ENCODE data around the gene ATP2C2.

Gene ATP2C2

DNA sequence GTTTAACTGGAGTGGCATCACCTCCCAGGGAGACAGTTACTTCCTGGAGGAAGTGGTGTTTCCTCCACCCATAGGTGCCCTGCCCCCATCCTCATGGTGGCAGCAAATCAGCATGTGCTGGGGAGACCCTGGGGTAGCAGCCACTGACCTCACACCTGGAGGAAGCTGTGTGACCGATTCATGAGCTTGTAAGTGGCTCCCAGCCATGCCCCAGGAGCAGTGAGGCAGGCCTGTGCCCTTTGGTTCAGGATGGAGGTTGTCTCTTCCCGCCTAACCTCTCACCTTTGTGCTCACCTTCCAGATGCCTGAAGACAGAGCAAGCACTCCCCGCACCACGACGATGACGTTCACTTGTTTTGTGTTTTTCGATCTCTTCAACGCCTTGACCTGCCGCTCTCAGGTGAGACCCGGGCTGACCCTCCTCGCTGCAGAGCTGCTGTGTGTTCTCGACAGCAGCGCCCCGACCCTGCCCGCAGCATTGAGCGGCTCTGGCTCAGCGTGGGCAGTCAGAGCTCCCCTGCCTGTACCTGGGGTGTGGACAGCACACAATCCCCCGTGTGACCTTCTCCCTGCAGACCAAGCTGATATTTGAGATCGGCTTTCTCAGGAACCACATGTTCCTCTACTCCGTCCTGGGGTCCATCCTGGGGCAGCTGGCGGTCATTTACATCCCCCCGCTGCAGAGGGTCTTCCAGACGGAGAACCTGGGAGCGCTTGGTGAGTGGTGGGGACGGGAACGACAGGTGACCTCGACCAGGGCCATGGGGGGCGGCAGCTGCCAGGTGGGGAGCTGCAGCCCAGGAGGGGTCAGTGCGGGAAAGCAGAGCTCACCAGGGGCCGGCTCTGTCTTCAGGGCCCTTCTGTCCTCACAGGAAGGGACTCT, 93.3 kb downstream of the ATP2C2 start:
- Histone ChIP-seq H3K4me3 (ENCODE audit: low read length) (no peak overlapping the region), H3K9me3 (ENCODE audit: control insufficient read depth, low read depth, low read length) (no peaks in the 10 kb centered on the region), H3K27me3 (ENCODE audit: control insufficient read depth, insufficient read depth, low read length) (no peaks in the 10 kb centered on the region), H3K4me1 (ENCODE audit: control insufficient read depth, low read depth, low read length) (no peaks in the 10 kb centered on the region), H3K9ac (ENCODE audit: low read length) (no peak overlapping the region), H3K27ac (ENCODE audit: low read length) (no peak overlapping the region), H3K36me3 (ENCODE audit: control insufficient read depth, low read depth, low read length) (no peaks in the 10 kb centered on the region)

DNA sequence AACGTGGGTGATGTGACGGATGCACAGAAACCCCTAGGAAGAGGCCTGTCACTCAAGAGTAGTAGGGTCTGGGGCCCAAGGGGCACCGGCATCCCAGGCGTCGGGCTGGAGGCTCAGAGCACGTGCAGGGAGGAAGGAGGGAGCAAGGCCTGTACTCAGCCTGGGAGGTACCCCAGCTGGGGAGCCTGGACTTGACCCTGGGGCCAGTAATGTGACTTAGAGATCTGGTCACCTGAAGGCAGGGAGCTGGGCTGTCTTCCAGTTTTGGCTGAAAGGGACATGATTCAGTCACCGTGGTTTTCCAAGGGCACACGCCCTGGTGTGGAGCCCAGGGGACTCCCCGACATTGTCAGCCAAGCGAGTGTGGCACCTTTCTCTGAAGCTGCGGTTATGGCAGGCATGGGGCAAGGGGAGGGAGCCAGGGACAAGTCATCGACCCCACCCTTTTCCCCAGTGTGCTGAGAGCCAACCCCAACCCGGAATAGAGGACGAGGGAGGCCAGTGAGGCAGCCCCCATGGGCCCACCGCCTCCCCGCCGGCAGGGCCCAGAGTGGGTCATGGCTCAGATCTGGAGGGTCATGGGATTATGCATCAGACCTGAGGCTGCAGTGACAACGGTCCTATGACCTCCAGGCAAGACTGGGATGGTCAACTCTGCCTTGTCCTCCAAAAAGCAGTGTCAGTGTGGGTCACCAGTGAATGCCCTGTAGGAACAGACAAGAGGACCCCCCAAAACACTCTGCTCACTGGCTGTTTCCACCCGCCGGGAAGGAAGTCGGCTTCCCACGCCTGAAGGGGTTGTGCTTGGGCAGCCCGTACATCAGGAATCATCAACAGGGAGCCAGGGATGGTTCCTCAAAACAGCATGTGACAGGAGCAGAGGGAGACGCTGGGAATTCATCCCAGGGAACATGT, 94.2 kb downstream of the ATP2C2 start:
- no peak overlapping the region for H3K4me3 ChIP-seq (ENCODE audit: low read length)
- no peaks in the 10 kb centered on the region for H3K9me3 ChIP-seq (ENCODE audit: control insufficient read depth, low read depth, low read length)
- H3K36me3 ChIP-seq (ENCODE audit: control insufficient read depth, low read depth, low read length) = no peaks in the 10 kb centered on the region
- H3K9ac ChIP-seq (ENCODE audit: low read length) = no peak overlapping the region
- H3K27ac ChIP-seq (ENCODE audit: low read length) = no peak overlapping the region
- H3K4me1 ChIP-seq (ENCODE audit: control insufficient read depth, low read depth, low read length) = no peaks in the 10 kb centered on the region
- H3K27me3 ChIP-seq (ENCODE audit: control insufficient read depth, insufficient read depth, low read length) = no peaks in the 10 kb centered on the region

DNA sequence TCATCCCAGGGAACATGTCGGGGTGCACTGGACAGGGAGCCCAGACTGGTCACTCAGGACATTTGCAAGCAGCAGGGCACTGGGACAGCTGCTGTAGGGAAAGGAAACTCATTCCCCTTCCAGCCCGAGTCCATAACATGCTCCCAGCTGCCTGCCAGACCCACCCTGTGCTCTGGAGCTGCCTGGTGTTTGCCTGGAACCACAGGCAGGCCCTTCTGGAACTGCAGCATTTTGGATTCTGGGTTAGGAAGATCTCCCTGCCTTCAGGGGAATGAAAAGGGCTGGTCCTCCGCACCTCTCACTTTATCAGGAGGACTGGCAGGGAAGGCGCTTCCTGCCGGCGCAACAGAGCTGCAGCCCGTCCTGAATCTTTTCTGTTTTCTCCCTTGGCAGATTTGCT, 94.9 kb downstream of the ATP2C2 start:
- no peaks in the 10 kb centered on the region for H3K27me3 ChIP-seq (ENCODE audit: control insufficient read depth, insufficient read depth, low read length)
- H3K9me3 ChIP-seq (ENCODE audit: control insufficient read depth, low read depth, low read length) = no peaks in the 10 kb centered on the region
- H3K4me3 ChIP-seq (ENCODE audit: low read length) = no peak overlapping the region

DNA sequence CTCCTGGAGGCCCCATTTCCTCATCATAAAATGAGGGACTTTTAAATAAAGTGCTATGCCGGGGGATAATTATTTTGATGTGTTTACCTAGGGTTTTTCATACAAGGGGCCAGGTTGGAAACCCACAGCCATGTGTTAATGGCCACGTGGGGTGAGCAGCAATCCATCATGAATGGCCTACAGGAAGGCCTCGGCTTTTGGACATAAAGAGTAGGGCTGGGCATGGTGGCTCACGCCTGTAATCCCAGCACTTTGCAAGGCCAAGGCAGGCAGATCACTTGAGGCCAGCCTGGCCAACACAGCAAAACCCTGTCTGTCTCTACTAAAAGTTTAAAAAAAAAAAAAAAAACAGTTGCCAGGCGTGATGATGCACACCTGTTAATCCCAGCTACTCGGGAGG, 95.8 kb downstream of the ATP2C2 start:
- no peaks in the 10 kb centered on the region for H3K36me3 ChIP-seq (ENCODE audit: control insufficient read depth, low read depth, low read length)
- no peaks in the 10 kb centered on the region for H3K4me1 ChIP-seq (ENCODE audit: control insufficient read depth, low read depth, low read length)
- no peak overlapping the region for H3K9ac ChIP-seq (ENCODE audit: low read length)
- H3K9me3 ChIP-seq (ENCODE audit: control insufficient read depth, low read depth, low read length) = no peaks in the 10 kb centered on the region
- H3K27me3 ChIP-seq (ENCODE audit: control insufficient read depth, insufficient read depth, low read length) = no peaks in the 10 kb centered on the region
- no peak overlapping the region for H3K4me3 ChIP-seq (ENCODE audit: low read length)
- H3K27ac ChIP-seq (ENCODE audit: low read length) = no peak overlapping the region

More for the DNA sequence above, 94.9 kb downstream of the ATP2C2 start:
- Histone ChIP-seq H3K9ac (ENCODE audit: low read length) (no peak overlapping the region), H3K4me1 (ENCODE audit: control insufficient read depth, low read depth, low read length) (no peaks in the 10 kb centered on the region), H3K36me3 (ENCODE audit: control insufficient read depth, low read depth, low read length) (no peaks in the 10 kb centered on the region), H3K27ac (ENCODE audit: low read length) (no peak overlapping the region)

DNA sequence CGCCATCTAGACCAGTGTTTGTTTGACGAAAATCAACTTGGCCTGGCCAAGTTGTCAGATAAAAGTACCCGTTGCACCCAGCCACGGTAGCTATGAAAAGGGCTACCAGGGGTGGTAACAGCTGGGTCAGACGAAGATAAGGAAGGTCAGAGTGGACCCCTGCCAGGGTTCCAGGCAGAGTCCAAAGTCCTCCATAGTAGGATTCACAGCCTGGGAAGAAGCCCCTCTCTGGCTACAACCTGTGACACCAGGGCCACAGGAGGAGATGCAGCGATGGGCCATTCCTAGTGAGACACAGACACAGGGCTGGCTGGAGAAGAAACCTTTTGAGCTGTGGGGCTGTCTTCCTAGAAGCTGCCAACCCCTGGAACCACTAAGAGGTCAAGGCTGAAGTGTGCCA, 96.8 kb downstream of the ATP2C2 start:
- H3K9ac ChIP-seq (ENCODE audit: low read length) = no peak overlapping the region
- H3K4me1 ChIP-seq (ENCODE audit: control insufficient read depth, low read depth, low read length) = no peaks in the 10 kb centered on the region
- H3K27me3 ChIP-seq (ENCODE audit: control insufficient read depth, insufficient read depth, low read length) = no peaks in the 10 kb centered on the region
- H3K36me3 ChIP-seq (ENCODE audit: control insufficient read depth, low read depth, low read length) = no peaks in the 10 kb centered on the region
- no peaks in the 10 kb centered on the region for H3K9me3 ChIP-seq (ENCODE audit: control insufficient read depth, low read depth, low read length)
- no peak overlapping the region for H3K27ac ChIP-seq (ENCODE audit: low read length)
- H3K4me3 ChIP-seq (ENCODE audit: low read length) = no peak overlapping the region

DNA sequence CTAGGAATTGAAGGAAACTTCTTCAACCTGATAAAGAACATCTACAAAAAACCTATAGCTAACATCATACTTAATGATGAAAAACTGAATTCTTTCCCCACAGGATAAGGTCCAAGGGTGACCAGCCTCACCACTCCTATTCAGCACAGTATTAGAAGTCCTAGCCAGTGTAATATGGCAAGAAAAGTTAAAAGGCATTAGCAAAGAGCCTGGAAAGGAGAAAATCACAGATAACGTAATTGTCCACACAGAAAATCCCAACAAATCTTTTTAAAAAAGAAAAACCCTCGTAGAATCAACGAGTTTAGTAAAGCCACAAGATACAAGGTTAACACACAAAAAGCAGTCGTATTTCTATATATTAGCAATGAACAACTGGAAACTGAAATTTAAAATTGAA, 98.4 kb downstream of the ATP2C2 start:
- no peak overlapping the region for H3K9ac ChIP-seq (ENCODE audit: low read length)
- no peaks in the 10 kb centered on the region for H3K4me1 ChIP-seq (ENCODE audit: control insufficient read depth, low read depth, low read length)
- H3K36me3 ChIP-seq (ENCODE audit: control insufficient read depth, low read depth, low read length) = no peaks in the 10 kb centered on the region
- no peaks in the 10 kb centered on the region for H3K27me3 ChIP-seq (ENCODE audit: control insufficient read depth, insufficient read depth, low read length)
- no peak overlapping the region for H3K27ac ChIP-seq (ENCODE audit: low read length)
- no peaks in the 10 kb centered on the region for H3K9me3 ChIP-seq (ENCODE audit: control insufficient read depth, low read depth, low read length)
- H3K4me3 ChIP-seq (ENCODE audit: low read length) = no peak overlapping the region

DNA sequence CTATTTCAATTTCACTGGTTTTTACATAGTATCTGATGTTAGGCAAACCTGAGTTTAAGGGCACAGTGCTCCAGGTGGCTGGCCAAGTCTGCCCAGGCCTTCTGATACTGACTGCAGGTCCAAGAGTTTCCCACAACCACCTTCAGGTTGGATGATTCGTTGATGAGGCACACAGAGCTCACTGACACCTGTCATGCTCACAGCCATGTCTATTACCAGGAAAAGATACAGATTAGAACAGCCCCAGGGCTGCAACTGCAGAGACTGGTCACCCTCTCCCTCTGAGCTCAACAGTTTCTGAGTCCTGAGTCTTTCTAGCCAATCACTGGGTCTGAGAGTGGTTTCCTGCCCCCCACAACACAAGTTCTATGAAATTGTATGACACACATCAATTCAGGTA, 98.9 kb downstream of the ATP2C2 start:
- Histone ChIP-seq H3K4me1 (ENCODE audit: control insufficient read depth, low read depth, low read length) (no peaks in the 10 kb centered on the region), H3K9ac (ENCODE audit: low read length) (no peak overlapping the region), H3K27ac (ENCODE audit: low read length) (no peak overlapping the region)

DNA sequence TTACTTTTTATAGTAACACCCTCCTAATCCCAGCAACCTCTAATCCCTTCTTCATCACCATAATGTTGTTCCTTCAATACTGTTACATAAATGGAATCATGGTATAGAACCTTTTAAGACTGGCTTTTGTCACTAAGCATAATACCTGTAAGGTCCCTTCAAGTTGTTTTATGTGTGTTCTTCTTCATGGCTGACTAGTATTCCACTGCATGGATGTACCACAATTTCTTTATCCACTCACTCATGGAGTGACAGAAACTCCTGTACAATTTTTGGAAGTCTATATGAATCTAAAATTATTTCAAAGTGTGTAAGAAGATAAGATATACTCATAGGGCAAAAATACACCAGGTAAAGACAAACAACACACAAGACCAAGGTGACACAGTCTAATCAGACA, 99.4 kb downstream of the ATP2C2 start:
- H3K4me3 ChIP-seq (ENCODE audit: low read length) = no peak overlapping the region
- no peak overlapping the region for H3K9ac ChIP-seq (ENCODE audit: low read length)
- H3K27ac ChIP-seq (ENCODE audit: low read length) = no peak overlapping the region
- H3K27me3 ChIP-seq (ENCODE audit: control insufficient read depth, insufficient read depth, low read length) = no peaks in the 10 kb centered on the region
- no peaks in the 10 kb centered on the region for H3K4me1 ChIP-seq (ENCODE audit: control insufficient read depth, low read depth, low read length)
- no peaks in the 10 kb centered on the region for H3K9me3 ChIP-seq (ENCODE audit: control insufficient read depth, low read depth, low read length)
- H3K36me3 ChIP-seq (ENCODE audit: control insufficient read depth, low read depth, low read length) = no peaks in the 10 kb centered on the region

More for the DNA sequence above, 98.9 kb downstream of the ATP2C2 start:
- H3K36me3 ChIP-seq (ENCODE audit: control insufficient read depth, low read depth, low read length) = no peaks in the 10 kb centered on the region
- no peak overlapping the region for H3K4me3 ChIP-seq (ENCODE audit: low read length)
- no peaks in the 10 kb centered on the region for H3K27me3 ChIP-seq (ENCODE audit: control insufficient read depth, insufficient read depth, low read length)
- no peaks in the 10 kb centered on the region for H3K9me3 ChIP-seq (ENCODE audit: control insufficient read depth, low read depth, low read length)

DNA sequence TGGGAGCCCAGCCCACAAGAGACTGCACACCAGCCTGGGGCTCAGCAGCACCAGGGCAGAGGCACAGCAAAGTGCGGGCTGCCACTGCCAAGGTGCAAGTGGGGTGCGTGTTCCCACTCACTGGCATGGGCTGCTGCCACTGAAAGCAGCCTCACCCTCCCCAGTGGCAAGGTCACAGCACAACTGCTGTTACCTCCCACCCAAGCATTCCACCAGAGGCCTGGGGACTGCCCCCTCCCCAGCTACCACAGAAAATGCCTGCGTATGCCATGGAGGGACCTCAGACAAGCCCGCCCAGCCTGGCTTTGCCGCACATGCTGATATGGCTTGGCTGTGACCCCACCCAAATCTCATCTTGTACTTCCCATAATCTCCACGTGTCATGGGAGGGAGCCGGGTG, 103.0 kb downstream of the ATP2C2 start:
- Histone ChIP-seq H3K27me3 (ENCODE audit: control insufficient read depth, insufficient read depth, low read length) (no peaks in the 10 kb centered on the region), H3K27ac (ENCODE audit: low read length) (no peak overlapping the region), H3K36me3 (ENCODE audit: control insufficient read depth, low read depth, low read length) (no peaks in the 10 kb centered on the region), H3K9me3 (ENCODE audit: control insufficient read depth, low read depth, low read length) (no peaks in the 10 kb centered on the region), H3K4me3 (ENCODE audit: low read length) (no peak overlapping the region), H3K9ac (ENCODE audit: low read length) (no peak overlapping the region), H3K4me1 (ENCODE audit: control insufficient read depth, low read depth, low read length) (no peaks in the 10 kb centered on the region)

DNA sequence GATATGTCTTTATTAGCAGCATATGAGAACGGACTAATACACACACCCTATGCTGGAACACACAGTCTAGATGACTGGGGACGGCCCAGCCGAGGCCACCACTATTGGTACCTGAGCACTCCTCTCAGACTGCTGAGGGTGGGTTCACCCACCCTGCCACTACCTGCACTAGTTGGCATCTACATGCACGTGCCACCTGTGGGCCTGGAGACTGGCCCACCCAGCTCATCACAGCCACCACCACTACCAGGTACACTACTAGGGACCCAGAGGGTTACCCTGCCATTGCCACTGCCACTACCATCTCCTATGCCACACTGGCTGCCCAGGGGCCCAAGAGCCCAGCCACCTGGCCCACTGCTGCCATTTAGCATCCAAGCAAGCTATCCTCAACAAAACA, 103.6 kb downstream of the ATP2C2 start:
- Histone ChIP-seq H3K4me3 (ENCODE audit: low read length) (no peak overlapping the region), H3K9ac (ENCODE audit: low read length) (no peak overlapping the region), H3K36me3 (ENCODE audit: control insufficient read depth, low read depth, low read length) (no peaks in the 10 kb centered on the region), H3K27me3 (ENCODE audit: control insufficient read depth, insufficient read depth, low read length) (no peaks in the 10 kb centered on the region), H3K27ac (ENCODE audit: low read length) (no peak overlapping the region), H3K4me1 (ENCODE audit: control insufficient read depth, low read depth, low read length) (no peaks in the 10 kb centered on the region), H3K9me3 (ENCODE audit: control insufficient read depth, low read depth, low read length) (no peaks in the 10 kb centered on the region)

DNA sequence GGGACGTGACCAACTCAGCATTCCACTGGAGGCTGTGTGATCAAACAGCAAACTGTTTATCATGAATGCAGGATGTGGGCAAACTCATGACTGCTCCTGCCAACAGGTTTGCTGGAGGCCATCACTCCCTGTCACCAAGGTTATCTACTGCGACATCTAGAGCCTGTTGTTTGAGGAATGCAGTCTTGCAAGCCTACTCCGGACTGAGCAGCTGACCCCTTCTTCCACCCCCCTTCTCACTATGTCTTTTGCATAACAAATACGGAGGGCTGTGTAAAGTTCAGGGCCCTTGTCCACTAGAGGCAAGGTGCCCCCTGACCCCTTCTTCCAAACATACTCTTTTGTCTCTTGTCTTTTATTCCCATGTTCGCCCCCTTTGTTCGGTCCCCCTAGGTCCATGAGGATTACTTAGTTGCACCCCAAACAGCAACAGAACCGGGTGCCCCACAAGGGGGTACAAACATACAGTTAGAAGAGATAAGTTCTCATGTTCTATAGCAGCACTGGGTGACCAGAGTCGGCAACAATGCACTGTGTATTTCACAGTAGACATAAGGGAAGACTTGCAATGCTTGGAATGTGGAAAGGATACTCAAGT, 107.4 kb downstream of the ATP2C2 start:
- H3K27ac ChIP-seq (ENCODE audit: low read length) = no peak overlapping the region
- no peak overlapping the region for H3K9ac ChIP-seq (ENCODE audit: low read length)
- no peaks in the 10 kb centered on the region for H3K27me3 ChIP-seq (ENCODE audit: control insufficient read depth, insufficient read depth, low read length)
- no peaks in the 10 kb centered on the region for H3K4me1 ChIP-seq (ENCODE audit: control insufficient read depth, low read depth, low read length)
- H3K4me3 ChIP-seq (ENCODE audit: low read length) = no peak overlapping the region
- H3K36me3 ChIP-seq (ENCODE audit: control insufficient read depth, low read depth, low read length) = peaks cover 3% of the 10 kb centered on the region
- H3K9me3 ChIP-seq (ENCODE audit: control insufficient read depth, low read depth, low read length) = no peaks in the 10 kb centered on the region

Data from iPS-18a (cell line).